MM.1S (cell line): ENCODE data around the gene GGPS1.

Source experiments
- EZH2 ChIP-seq: fragments of 300-600 bp; sonication (generic); optimal IDR thresholded peaks from 2 replicates; pipeline ENCODE3; 2017; ENCODE audit warnings: low read depth, mild to moderate bottlenecking, antibody characterized with exemption, low read length, mixed read lengths
- TF ChIP-seq, protein P1 (sequence below): fragments of 300-600 bp; sonication (generic); IDR thresholded peaks from 2 replicates; pipeline ENCODE4 v1.5.1; 2016; ENCODE audit warnings: antibody characterized with exemption, low read length, mixed read lengths

- TF ChIP-seq, protein P1, sequence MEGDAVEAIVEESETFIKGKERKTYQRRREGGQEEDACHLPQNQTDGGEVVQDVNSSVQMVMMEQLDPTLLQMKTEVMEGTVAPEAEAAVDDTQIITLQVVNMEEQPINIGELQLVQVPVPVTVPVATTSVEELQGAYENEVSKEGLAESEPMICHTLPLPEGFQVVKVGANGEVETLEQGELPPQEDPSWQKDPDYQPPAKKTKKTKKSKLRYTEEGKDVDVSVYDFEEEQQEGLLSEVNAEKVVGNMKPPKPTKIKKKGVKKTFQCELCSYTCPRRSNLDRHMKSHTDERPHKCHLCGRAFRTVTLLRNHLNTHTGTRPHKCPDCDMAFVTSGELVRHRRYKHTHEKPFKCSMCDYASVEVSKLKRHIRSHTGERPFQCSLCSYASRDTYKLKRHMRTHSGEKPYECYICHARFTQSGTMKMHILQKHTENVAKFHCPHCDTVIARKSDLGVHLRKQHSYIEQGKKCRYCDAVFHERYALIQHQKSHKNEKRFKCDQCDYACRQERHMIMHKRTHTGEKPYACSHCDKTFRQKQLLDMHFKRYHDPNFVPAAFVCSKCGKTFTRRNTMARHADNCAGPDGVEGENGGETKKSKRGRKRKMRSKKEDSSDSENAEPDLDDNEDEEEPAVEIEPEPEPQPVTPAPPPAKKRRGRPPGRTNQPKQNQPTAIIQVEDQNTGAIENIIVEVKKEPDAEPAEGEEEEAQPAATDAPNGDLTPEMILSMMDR = no peak
- TF ChIP-seq EZH2 = no peak
These were observed 23.6 kb upstream of the GGPS1 start for GRCh38 chr1:235304549-235305451.
